Upper lobe of right lung (tissue), 1 donor: ENCODE results near the gene EXD1. TPM values are rescaled to one million over a fixed set of nuclear protein-coding genes. Genes with fewer than 3 reads are reported as not detected.
A peak's percentile ranks its signal among the peaks of the same experiment; 100 is the strongest.

ENCODE experiments used
- ATAC-seq: fragments of 200-7000 bp; cut with Tn5 transposase; one replicate; pipeline ENCODE4 v1.9.1; 2020; ENCODE audit warnings: mild to moderate bottlenecking, moderate library complexity
- DNase-seq: peaks from one replicate; pipeline ENCODE4 v3.0.0-alpha.2; 2020
- H3K27ac ChIP-seq: fragments of 200-600 bp; one replicate; pipeline ENCODE4 v1.8.0; 2022
- H3K27me3 ChIP-seq: fragments of 200-600 bp; one replicate; pipeline ENCODE4 v1.8.0; 2022; ENCODE audit warnings: mild to moderate bottlenecking
- H3K36me3 ChIP-seq: fragments of 200-600 bp; one replicate; pipeline ENCODE4 v1.8.0; 2022
- H3K4me1 ChIP-seq: fragments of 200-600 bp; one replicate; pipeline ENCODE4 v1.8.0; 2022
- H3K4me3 ChIP-seq: fragments of 200-600 bp; one replicate; pipeline ENCODE4 v1.8.0; 2022; ENCODE audit warnings: mild to moderate bottlenecking
- H3K9me3 ChIP-seq: fragments of 200-600 bp; one replicate; pipeline ENCODE4 v1.8.0; 2022
- intact Hi-C: fragments of 100-400 bp; cut with DNase I; formaldehyde crosslinking; loops from one replicate; pipeline ENCODE4 v1.11.0; 2022
- total RNA-seq: library from RNA; stranded (reverse); fragmentation: NEBNext Ultra II Directional; extraction: Animal tissue kit (Norgen Biotek cat#: 25700); gene quantifications from one replicate; pipeline ENCODE4 v1.2.1, GENCODE V29; 2021
- TF ChIP-seq, protein P1 (sequence below): fragments of 200-600 bp; IDR thresholded peaks from one replicate; pipeline ENCODE4 v1.8.0; 2022; ENCODE audit warnings: antibody characterized with exemption
- donor health status: DM: no; HTN: yes; CAD: no; lungs with severe emphysema.

The EXD1 gene
- total RNA-seq, 1 donor from 2014 or later: not detected

DNA sequence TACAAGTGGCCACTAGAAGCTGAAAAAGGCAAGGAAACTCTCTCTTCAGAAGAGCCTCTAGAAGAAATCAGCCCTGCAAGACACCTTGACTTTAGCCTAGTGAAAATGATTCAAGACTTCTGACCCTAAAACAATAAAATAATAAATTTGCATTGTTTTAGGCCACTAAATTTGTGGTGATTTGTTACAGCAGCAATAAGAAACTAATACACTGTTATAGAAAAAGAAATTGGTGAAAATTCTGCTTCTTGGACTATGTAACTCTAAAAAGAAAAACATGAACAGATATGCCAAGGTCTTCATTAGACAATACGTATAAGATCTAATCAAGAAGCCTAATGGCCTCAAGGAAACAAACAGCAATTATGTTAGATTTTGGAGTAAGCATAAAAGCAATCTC lies 36.1 kb downstream of the EXD1 start:
- intact Hi-C loops: no loop called here

DNA sequence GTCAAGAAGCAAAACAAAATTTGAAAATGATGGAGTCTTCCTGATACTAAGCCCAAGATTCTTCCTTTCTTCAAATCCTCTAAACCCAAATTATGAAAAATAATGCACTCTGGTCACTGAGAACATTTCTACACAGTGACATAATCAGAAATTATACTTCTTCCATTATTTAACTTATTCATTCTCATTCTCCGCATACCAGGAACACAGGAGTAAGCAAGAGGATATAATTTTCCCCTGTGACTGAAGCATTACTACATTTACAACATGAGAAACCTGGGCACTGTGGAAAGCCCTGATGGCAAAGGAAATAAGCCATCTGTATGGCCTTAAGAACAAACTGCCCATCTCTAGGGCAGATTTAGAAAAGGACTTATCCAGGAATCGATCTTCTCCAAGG lies 47.0 kb downstream of the EXD1 start:
- Histone ChIP-seq H3K36me3 (no peaks in the 10 kb centered on the region), H3K27ac (no peak overlapping the region), H3K9me3 (no peaks in the 10 kb centered on the region), H3K27me3 (no peaks in the 10 kb centered on the region), H3K4me3 (no peak overlapping the region), H3K4me1 (no peaks in the 10 kb centered on the region)
- no peak for DNase-seq
- intact Hi-C loops: no loop called here
- TF ChIP-seq, protein P1, sequence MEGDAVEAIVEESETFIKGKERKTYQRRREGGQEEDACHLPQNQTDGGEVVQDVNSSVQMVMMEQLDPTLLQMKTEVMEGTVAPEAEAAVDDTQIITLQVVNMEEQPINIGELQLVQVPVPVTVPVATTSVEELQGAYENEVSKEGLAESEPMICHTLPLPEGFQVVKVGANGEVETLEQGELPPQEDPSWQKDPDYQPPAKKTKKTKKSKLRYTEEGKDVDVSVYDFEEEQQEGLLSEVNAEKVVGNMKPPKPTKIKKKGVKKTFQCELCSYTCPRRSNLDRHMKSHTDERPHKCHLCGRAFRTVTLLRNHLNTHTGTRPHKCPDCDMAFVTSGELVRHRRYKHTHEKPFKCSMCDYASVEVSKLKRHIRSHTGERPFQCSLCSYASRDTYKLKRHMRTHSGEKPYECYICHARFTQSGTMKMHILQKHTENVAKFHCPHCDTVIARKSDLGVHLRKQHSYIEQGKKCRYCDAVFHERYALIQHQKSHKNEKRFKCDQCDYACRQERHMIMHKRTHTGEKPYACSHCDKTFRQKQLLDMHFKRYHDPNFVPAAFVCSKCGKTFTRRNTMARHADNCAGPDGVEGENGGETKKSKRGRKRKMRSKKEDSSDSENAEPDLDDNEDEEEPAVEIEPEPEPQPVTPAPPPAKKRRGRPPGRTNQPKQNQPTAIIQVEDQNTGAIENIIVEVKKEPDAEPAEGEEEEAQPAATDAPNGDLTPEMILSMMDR: no peak
- no peak for ATAC-seq

More for the DNA sequence above, 36.1 kb downstream of the EXD1 start:
- DNase-seq (no peak), ATAC-seq (no peak)
- TF ChIP-seq, protein P1: no peak
- H3K27me3 ChIP-seq: no peaks in the 10 kb centered on the region
- no peaks in the 10 kb centered on the region for H3K4me1 ChIP-seq
- H3K4me3 ChIP-seq: no peak overlapping the region
- H3K36me3 ChIP-seq: no peaks in the 10 kb centered on the region
- no peak overlapping the region for H3K27ac ChIP-seq
- no peaks in the 10 kb centered on the region for H3K9me3 ChIP-seq

DNA sequence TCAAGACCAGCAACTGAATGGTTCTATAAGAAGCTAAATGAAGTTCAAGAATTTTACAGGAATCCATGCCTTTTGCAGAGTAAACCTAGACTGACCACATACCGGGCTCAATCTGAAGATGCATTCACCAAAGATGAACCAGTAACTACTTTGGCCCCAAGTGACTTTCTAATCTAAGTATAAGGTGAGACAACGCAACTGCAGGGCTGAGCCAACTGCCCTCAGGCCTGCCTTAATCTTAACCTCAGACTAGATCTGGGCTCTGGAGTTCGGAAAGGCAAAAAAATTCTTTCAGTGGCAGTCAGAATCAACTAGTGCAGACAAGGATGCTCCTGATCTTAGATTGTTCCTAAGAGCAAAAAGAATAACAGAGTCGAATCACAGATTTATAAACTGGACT lies 48.3 kb downstream of the EXD1 start:
- Histone ChIP-seq H3K4me3 (no peak overlapping the region), H3K27ac (no peak overlapping the region), H3K27me3 (no peaks in the 10 kb centered on the region), H3K4me1 (no peaks in the 10 kb centered on the region), H3K36me3 (no peaks in the 10 kb centered on the region), H3K9me3 (no peaks in the 10 kb centered on the region)
- no peak for ATAC-seq
- DNase-seq: no peak
- intact Hi-C loops: no loop called here
- TF ChIP-seq, protein P1: no peak

DNA sequence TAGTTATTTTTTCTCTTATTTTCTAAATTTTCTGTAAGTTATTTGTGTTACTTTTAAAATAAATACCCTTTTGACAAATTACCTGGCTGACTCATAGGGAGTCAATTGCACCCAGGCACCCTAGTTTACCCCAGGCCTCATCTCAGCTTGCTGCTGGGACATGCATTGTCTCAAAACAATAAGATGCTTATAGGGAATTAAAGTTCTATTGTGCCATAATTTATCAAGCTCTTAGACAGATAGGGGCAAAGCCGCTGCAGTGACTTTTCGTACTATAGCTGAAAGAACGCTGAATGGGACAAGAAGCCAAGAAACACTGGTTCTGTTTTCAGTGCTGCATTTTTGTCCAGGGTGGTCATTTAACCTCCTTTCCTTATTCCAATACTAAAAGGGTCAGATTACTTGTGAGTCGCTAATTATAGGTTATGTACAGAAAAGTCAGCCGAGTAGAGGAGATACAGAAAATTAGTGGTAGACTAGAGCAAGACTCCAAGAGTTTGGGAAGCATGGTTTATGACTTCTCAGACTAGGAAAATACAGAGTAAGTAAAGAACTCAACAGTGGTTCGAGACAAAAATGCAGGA lies 50.3 kb downstream of the EXD1 start:
- Histone ChIP-seq H3K4me3 (no peak overlapping the region), H3K36me3 (no peaks in the 10 kb centered on the region), H3K4me1 (no peaks in the 10 kb centered on the region), H3K27me3 (no peaks in the 10 kb centered on the region), H3K9me3 (no peaks in the 10 kb centered on the region), H3K27ac (no peak overlapping the region)
- ATAC-seq: no peak
- TF ChIP-seq, protein P1: no peak
- no peak for DNase-seq
- intact Hi-C loops: no loop called here

DNA sequence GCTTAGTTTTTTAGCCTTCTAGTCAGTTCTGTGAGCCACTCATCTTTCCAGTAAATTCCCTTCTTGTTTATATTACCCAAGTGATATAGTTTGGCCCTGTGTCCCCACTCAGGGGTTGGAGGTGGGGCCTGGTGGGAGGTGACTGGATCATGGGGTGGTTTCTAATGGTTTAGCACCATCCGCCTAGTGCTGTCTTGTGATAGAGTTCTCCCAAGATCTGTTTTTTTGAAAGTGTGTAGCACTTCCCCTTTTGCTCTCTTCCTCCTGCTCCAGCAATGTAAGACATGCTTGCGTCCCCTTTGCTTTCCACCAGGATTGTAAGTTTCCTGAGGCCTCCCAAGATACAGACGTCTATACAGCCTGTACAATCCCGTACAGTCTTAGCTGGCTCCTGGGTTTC lies 60.8 kb downstream of the EXD1 start:
- DNase-seq (peak; percentile 74), ATAC-seq (peak; percentile 84)
- Histone ChIP-seq H3K4me1 (no peaks in the 10 kb centered on the region), H3K27ac (no peak overlapping the region), H3K27me3 (no peaks in the 10 kb centered on the region), H3K36me3 (no peaks in the 10 kb centered on the region), H3K9me3 (no peaks in the 10 kb centered on the region), H3K4me3 (no peak overlapping the region)
- TF ChIP-seq, protein P1: no peak
- intact Hi-C loops: loop anchor here (10.0 kb wide), 1 partner anchor 265 kb away; no protein-coding TSS in a partner anchor

DNA sequence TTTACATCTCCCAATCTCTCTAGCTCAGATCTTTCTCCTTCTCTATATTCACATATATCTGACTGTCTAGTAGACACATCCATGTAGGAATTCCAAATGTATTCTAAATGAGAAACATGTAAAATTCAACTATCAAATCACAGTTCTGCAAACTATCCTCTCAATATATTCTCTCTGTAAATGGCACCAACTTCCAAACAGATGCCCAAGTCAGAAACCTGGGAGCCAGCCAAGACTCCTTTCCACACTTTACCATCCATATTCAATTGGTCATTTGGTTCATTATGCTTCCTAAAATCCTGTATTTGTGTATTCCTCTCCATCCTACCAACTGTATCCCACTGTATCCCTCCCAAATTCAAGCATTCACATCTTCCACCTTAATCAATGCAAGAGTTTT lies 61.5 kb downstream of the EXD1 start:
- Histone ChIP-seq H3K4me3 (no peak overlapping the region), H3K36me3 (no peaks in the 10 kb centered on the region), H3K9me3 (no peaks in the 10 kb centered on the region), H3K27me3 (no peaks in the 10 kb centered on the region), H3K27ac (no peak overlapping the region), H3K4me1 (no peaks in the 10 kb centered on the region)
- ATAC-seq (no peak), DNase-seq (no peak)
- TF ChIP-seq, protein P1: no peak
- intact Hi-C loops: no loop called here
